SK-N-SH (cell line): ENCODE data around the gene SOX8.

ENCODE experiments used
- CHD2 ChIP-seq: fragments of 150-350 bp; IDR thresholded peaks from 2 replicates; pipeline ENCODE4 v1.6.1; 2018; ENCODE audit warnings: low read length; ENCODE audit not compliant: partially characterized antibody
- CTCF ChIP-seq: fragments of 200-600 bp; sonication (generic); IDR thresholded peaks from 2 replicates; pipeline ENCODE4 v1.6.1; 2017; ENCODE audit warnings: antibody characterized with exemption, mild to moderate bottlenecking, moderate library complexity
- EP300 ChIP-seq, 2 experiments: IDR thresholded peaks; 2 replicates each; pipeline versions ENCODE4 v1.4.0 to v1.6.1; 2012; ENCODE audit warnings: borderline replicate concordance in 1 of 2, low read depth in 1 of 2, low read length in 1 of 2
- EZH2phosphoT487 ChIP-seq: fragments of 200-600 bp; sonication (generic); IDR thresholded peaks from 2 replicates; pipeline ENCODE4 v1.6.1; 2017; ENCODE audit warnings: low read depth, mixed run types, mild to moderate bottlenecking, antibody characterized with exemption, moderate library complexity, borderline replicate concordance
- GABPA ChIP-seq: IDR thresholded peaks from 2 replicates; pipeline ENCODE4 v1.4.0; 2012; ENCODE audit warnings: low read depth, mild to moderate bottlenecking
- MEF2A ChIP-seq: IDR thresholded peaks from 2 replicates; pipeline ENCODE4 v1.4.0; 2012; ENCODE audit warnings: low read depth, borderline replicate concordance
- NFIC ChIP-seq: IDR thresholded peaks from 2 replicates; pipeline ENCODE4 v1.4.0; 2012; ENCODE audit warnings: borderline replicate concordance
- POLR2AphosphoS5 ChIP-seq: IDR thresholded peaks from 2 replicates; pipeline ENCODE4 v1.6.1; 2012; ENCODE audit warnings: low read depth, low read length
- RFX5 ChIP-seq: IDR thresholded peaks from 2 replicates; pipeline ENCODE4 v1.6.1; 2012; ENCODE audit warnings: mild to moderate bottlenecking, improper control_type of control experiment, low read length
- SMC3 ChIP-seq: IDR thresholded peaks from 2 replicates; pipeline ENCODE4 v1.6.1; 2012; ENCODE audit warnings: low read depth, low read length, improper control_type of control experiment
- TEAD4 ChIP-seq: IDR thresholded peaks from 2 replicates; pipeline ENCODE4 v1.4.0; 2012; ENCODE audit warnings: mild to moderate bottlenecking, borderline replicate concordance; ENCODE audit not compliant: insufficient read depth
- USF2 ChIP-seq: fragments of 150-350 bp; IDR thresholded peaks from 2 replicates; pipeline ENCODE4 v1.6.1; 2017; ENCODE audit warnings: antibody characterized with exemption, low read length, low read depth, borderline replicate concordance
- TF ChIP-seq, protein P1 (sequence below): IDR thresholded peaks from 2 replicates; pipeline ENCODE4 v1.4.0; 2012; ENCODE audit warnings: low read depth

DNA sequence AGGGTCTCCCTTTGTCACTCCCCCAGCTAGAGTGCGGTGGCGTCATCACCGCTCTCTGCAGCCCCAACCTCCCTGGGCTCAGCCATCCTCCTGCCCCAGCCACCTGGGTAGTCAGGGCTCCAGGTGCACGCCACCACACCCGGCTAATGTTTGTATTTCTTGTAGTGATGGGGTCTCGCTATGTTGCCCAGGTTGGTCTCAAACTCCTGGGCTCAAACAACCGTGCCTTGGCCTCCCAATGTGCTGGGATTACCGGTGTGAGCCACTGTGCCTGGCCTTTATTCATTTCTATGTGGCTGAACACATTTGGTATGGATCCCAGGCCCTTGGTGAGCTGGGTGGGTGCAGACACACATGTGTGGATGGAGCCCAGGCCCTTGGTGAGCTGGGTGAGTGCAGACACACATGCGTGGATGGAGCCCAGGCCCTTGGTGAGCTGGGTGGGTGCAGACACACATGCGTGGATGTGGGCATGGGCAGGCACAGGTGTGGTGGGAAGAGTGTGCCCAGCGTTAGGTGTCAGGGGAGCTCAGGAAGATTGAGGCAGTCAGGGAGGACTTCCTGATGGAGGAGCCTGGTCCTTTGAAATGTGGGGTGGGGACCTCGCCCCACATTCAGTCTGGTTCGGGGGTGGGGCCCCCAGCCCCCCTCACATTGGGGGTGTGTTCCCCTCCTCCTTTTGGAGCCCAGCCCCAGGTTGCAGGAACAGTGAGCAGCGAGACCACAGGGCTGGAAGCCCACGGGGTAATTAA lies 37.1 kb downstream of the SOX8 start:
- TF ChIP-seq RFX5 (no peak), EP300 (IDR thresholded peaks at IDR 0.05; ENCODE audit: borderline replicate concordance in 1 of 2, low read depth in 1 of 2, low read length in 1 of 2) (no peak), SMC3 (no peak), CTCF (no peak), USF2 (no peak), CHD2 (no peak), TEAD4 (no peak), POLR2AphosphoS5 (no peak), NFIC (no peak), MEF2A (no peak), GABPA (no peak), EZH2phosphoT487 (no peak)
- TF ChIP-seq, protein P1, sequence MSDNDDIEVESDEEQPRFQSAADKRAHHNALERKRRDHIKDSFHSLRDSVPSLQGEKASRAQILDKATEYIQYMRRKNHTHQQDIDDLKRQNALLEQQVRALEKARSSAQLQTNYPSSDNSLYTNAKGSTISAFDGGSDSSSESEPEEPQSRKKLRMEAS = no peak
